GM12878 (cell line): Measurements from ENCODE around the gene OR6M1. TPM values are rescaled to one million over a fixed set of nuclear protein-coding genes. Genes with fewer than 3 reads are reported as not detected.

Experiments used
- ATAC-seq: fragments of 200-7000 bp; cut with Tn5 transposase; 3 replicates; pipeline ENCODE4 v1.9.1; 2020; ENCODE audit warnings: mild to moderate bottlenecking, moderate library complexity
- BruUV-seq: library from RNA; stranded (reverse); fragments of 400-500 nt; replicated peaks from 2 replicates; lab custom pipeline; 2021; lab: Mats Ljungman, UMichigan
- CTCF ChIA-PET: fragments of 300-600 bp; sonication (Branson Sonifier 250); formaldehyde crosslinking; extraction: SDS; loops from one replicate; lab custom pipeline; 2021; ENCODE audit warnings: inconsistent platforms; lab: Yijun Ruan, JAX
- POLR2A ChIA-PET: fragments of 350-600 bp; formaldehyde crosslinking; extraction: SDS; loops from one replicate; lab custom pipeline; 2021; ENCODE audit warnings: inconsistent platforms; lab: Charles Lee
- RAD21 ChIA-PET: fragments of 300-600 bp; sonication (Branson Sonifier 250); formaldehyde crosslinking; loops from one replicate; lab custom pipeline; 2023; ENCODE audit warnings: antibody characterized with exemption; ENCODE audit not compliant: unreplicated experiment; lab: Charles Lee
- SMC1A ChIA-PET: fragments of 300-600 bp; sonication (Branson Sonifier 250); formaldehyde crosslinking; loops from one replicate; lab custom pipeline; 2023; ENCODE audit not compliant: unreplicated experiment, uncharacterized antibody; lab: Charles Lee
- DNase-seq: peaks from one replicate; pipeline ENCODE4 v3.0.0-alpha.2; 2011; ENCODE audit warnings: low read depth, low spot score
- FAIRE-seq: peaks from 3 replicates; lab custom pipeline; 2011; peaks lifted over from hg19 to GRCh38; lab: Jason Lieb, UNC
- H2AFZ ChIP-seq: 2 replicates; pipeline ENCODE4 v1.6.0; 2011; ENCODE audit warnings: low read depth, low read length, control low read depth; ENCODE audit not compliant: control insufficient read depth
- H3K27ac ChIP-seq: 2 replicates; pipeline ENCODE4 v1.5.1; 2011; ENCODE audit warnings: control low read depth; ENCODE audit not compliant: control insufficient read depth, insufficient read depth
- H3K27me3 ChIP-seq, 2 experiments: replicated peaks in 1 of 2; 2 replicates each; pipeline versions ENCODE4 v1.6.0 to v1.6.1; 2011; ENCODE audit warnings: low read length in 1 of 2; ENCODE audit not compliant: control insufficient read depth in 2 of 2, insufficient read depth in 2 of 2
- H3K36me3 ChIP-seq, 2 experiments: 2 replicates each; pipeline ENCODE4 v1.5.1; 2011; ENCODE audit warnings: low read length in 1 of 2; ENCODE audit not compliant: control insufficient read depth in 2 of 2, insufficient read depth in 2 of 2
- H3K4me1 ChIP-seq: 2 replicates; pipeline ENCODE4 v1.6.1; 2011; ENCODE audit warnings: mild to moderate bottlenecking, low read length, moderate library complexity, mixed read lengths; ENCODE audit not compliant: control insufficient read depth, insufficient read depth
- H3K4me2 ChIP-seq: 2 replicates; pipeline ENCODE4 v1.6.0; 2011; ENCODE audit warnings: control low read depth; ENCODE audit not compliant: control insufficient read depth, insufficient read depth
- H3K4me3 ChIP-seq: fragments of 200-600 bp; sonication (generic); 2 replicates; pipeline ENCODE4 v1.5.1; 2016
- H3K79me2 ChIP-seq: 2 replicates; pipeline ENCODE4 v1.6.0; 2011; ENCODE audit warnings: low read length; ENCODE audit not compliant: control insufficient read depth, insufficient read depth
- H3K9ac ChIP-seq: 2 replicates; pipeline ENCODE4 v1.8.0; 2011; ENCODE audit warnings: low read length, control low read depth, mixed read lengths; ENCODE audit not compliant: control insufficient read depth, insufficient read depth
- H3K9me3 ChIP-seq: replicated peaks from 3 replicates; pipeline ENCODE4 v1.5.1; 2011; ENCODE audit warnings: mild to moderate bottlenecking, low read length; ENCODE audit not compliant: control insufficient read depth, insufficient read depth
- H4K20me1 ChIP-seq: 2 replicates; pipeline ENCODE4 v1.6.0; 2011; ENCODE audit not compliant: control insufficient read depth, insufficient read depth
- EGR1 ChIP-seq, 2 experiments: IDR thresholded peaks; 1 replicate in 1 of 2; 2 replicates in 1 of 2; pipeline ENCODE4 v1.6.1; 2011 to 2012; ENCODE audit warnings: low read depth in 2 of 2, low read length in 2 of 2, borderline replicate concordance in 1 of 2, mild to moderate bottlenecking in 1 of 2, moderate library complexity in 1 of 2
- HDAC6 ChIP-seq: fragments of 200-600 bp; sonication (generic); IDR thresholded peaks from one replicate; pipeline ENCODE4 v1.8.0; 2017; ENCODE audit warnings: antibody characterized with exemption; ENCODE audit not compliant: unreplicated experiment
- JUND ChIP-seq: IDR thresholded peaks from 2 replicates; pipeline ENCODE4 v1.6.1; 2012; ENCODE audit warnings: low read depth, mild to moderate bottlenecking, low read length, improper control_type of control experiment, moderate library complexity
- KDM1A ChIP-seq: fragments of 200-600 bp; sonication (generic); IDR thresholded peaks from 2 replicates; pipeline ENCODE4 v1.6.1; 2016; ENCODE audit warnings: borderline replicate concordance
- MYC ChIP-seq: IDR thresholded peaks from 2 replicates; pipeline ENCODE4 v1.6.1; 2011; ENCODE audit warnings: mild to moderate bottlenecking, low read length, moderate library complexity, inconsistent platforms; ENCODE audit not compliant: insufficient read depth, insufficient replicate concordance, insufficient read length, severe bottlenecking
- ZNF207 ChIP-seq: fragments of 450-650 bp; IDR thresholded peaks from 2 replicates; pipeline ENCODE4 v1.6.1; 2014; ENCODE audit warnings: antibody characterized with exemption, mild to moderate bottlenecking, borderline replicate concordance
- ZNF622 ChIP-seq: fragments of 450-650 bp; IDR thresholded peaks from 2 replicates; pipeline ENCODE4 v1.6.1; 2017; ENCODE audit warnings: mild to moderate bottlenecking, inconsistent platforms
- WGBS: methylation state at CpG from one replicate; pipeline ENCODE4 v1.1.6; 2016; ENCODE audit warnings: low lambda C conversion rate; ENCODE audit not compliant: insufficient replicate concordance, insufficient coverage; ENCODE audit errors: missing lambda C conversion rate; 5-methylcytosine and 5-hydroxymethylcytosine counted together
- in situ Hi-C: fragments of 300-500 bp; cut with MboI; formaldehyde crosslinking; loops from 9 replicates; pipeline ENCODE4 v1.14.3; 2018; ENCODE audit warnings: mixed read lengths
- intact Hi-C: fragments of 100-400 bp; cut with micrococcal nuclease; formaldehyde crosslinking; loops from one replicate; pipeline ENCODE4 v1.14.2; 2022; ENCODE audit not compliant: unreplicated experiment
- polyA plus RNA-seq, 11 experiments: library from polyadenylated mRNA; depleted of rRNA in 4 of 11; unstranded in 6 of 11; stranded (reverse) in 5 of 11; fragments of >200 nt; fragmentation: Nextera tagmentation in 4 of 11; fragmentation: Illumina TruSeq in 1 of 11; extraction: Ambion mirVana in 4 of 11; extraction: Trizol in 1 of 11; gene quantifications; 1 replicate in 1 of 11; 2 replicates in 10 of 11; pipeline versions ENCODE4 v1.2.1 to v1.2.3, GENCODE V29; 2011 to 2016; ENCODE audit warnings: inconsistent platforms in 2 of 11, missing spikeins in 2 of 11, low read depth in 1 of 11
- total RNA-seq, 4 experiments: library from RNA; depleted of rRNA in 3 of 4; stranded (reverse); fragments of >200 nt in 3 of 4; fragmentation: Illumina TruSeq in 1 of 4; extraction: Trizol in 1 of 4; gene quantifications; 2 replicates each; pipeline versions ENCODE4 v1.2.1 to v1.2.3, GENCODE V29; 2013 to 2021
- TF ChIP-seq, protein P1 (sequence below): IDR thresholded peaks from 2 replicates; pipeline ENCODE4 v1.6.1; 2012; ENCODE audit warnings: low read depth, low read length, improper control_type of control experiment
- TF ChIP-seq, protein P2 (sequence below): fragments of 450-650 bp; IDR thresholded peaks from 2 replicates; pipeline ENCODE4 v1.6.1; 2017; ENCODE audit warnings: mild to moderate bottlenecking
- TF ChIP-seq, protein P3 (sequence below): fragments of 450-650 bp; formaldehyde crosslinking; IDR thresholded peaks from 2 replicates; pipeline ENCODE4 v1.4.0; 2020; ENCODE audit warnings: mild to moderate bottlenecking, moderate library complexity

OR6M1 gene
- total and polyA plus RNA-seq, 10 of the 15 experiments (the other 5 are each of a cell fraction or from before 2014, with no cell fraction given), result not detected

DNA sequence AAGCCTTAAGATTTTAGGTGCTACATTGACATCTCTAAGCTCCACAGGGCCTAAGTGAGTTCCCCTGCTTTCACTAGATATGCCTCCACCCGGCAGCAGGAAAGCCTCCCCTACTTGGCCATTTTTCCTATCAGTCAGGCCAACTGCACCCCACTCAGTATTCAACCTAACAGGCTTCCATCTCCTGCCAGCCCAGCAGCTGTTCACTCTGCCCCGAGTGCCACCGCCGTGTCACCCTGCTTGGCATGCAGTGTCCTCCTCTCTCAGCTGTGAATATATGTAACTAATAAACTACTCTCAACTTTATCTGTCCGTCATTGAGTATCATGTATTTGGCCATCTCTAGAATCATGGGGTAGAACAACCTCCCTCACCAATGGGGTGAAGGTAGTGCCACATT lies 9.0 kb upstream of the OR6M1 start (continued):
- TF ChIP-seq, protein P1, sequence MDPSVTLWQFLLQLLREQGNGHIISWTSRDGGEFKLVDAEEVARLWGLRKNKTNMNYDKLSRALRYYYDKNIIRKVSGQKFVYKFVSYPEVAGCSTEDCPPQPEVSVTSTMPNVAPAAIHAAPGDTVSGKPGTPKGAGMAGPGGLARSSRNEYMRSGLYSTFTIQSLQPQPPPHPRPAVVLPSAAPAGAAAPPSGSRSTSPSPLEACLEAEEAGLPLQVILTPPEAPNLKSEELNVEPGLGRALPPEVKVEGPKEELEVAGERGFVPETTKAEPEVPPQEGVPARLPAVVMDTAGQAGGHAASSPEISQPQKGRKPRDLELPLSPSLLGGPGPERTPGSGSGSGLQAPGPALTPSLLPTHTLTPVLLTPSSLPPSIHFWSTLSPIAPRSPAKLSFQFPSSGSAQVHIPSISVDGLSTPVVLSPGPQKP, result no peak
- no peak for TF ChIP-seq JUND
- TF ChIP-seq, protein P2, sequence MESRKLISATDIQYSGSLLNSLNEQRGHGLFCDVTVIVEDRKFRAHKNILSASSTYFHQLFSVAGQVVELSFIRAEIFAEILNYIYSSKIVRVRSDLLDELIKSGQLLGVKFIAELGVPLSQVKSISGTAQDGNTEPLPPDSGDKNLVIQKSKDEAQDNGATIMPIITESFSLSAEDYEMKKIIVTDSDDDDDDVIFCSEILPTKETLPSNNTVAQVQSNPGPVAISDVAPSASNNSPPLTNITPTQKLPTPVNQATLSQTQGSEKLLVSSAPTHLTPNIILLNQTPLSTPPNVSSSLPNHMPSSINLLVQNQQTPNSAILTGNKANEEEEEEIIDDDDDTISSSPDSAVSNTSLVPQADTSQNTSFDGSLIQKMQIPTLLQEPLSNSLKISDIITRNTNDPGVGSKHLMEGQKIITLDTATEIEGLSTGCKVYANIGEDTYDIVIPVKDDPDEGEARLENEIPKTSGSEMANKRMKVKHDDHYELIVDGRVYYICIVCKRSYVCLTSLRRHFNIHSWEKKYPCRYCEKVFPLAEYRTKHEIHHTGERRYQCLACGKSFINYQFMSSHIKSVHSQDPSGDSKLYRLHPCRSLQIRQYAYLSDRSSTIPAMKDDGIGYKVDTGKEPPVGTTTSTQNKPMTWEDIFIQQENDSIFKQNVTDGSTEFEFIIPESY, result no peak
- TF ChIP-seq ZNF622, result no peak
- no peak for TF ChIP-seq ZNF207
- no peak for TF ChIP-seq HDAC6
- TF ChIP-seq MYC, result no peak

DNA sequence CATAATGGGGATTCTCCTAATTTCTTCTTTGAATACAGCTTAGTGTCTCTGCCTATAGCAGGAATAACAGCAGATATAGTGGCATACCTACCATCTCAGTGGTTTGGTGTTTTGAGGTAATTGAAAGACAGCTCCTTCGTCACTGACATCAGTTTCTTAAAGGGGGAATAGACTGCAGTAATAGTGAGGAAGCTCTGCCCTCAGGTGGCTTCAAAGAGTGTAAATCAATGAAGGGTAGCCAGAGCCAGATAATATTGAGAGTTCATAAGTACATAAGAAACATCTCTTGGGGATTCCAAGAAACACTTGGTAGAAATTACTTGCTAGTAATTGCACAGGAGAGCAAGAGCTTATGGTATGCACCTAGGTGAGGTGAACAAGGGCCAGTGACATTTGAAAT lies 4.4 kb downstream of the OR6M1 start:
- Histone ChIP-seq H3K27ac (no peak overlapping the region), H3K79me2 (no peaks in the 10 kb centered on the region), H4K20me1 (no peaks in the 10 kb centered on the region), H3K9ac (no peak overlapping the region), H3K4me1 (no peaks in the 10 kb centered on the region), H3K4me2 (no peak overlapping the region), H3K4me3 (no peak overlapping the region), H3K36me3 (no peaks in the 10 kb centered on the region), H3K9me3 (no peaks in the 10 kb centered on the region), H3K27me3 (no peaks in the 10 kb centered on the region), H2AFZ (no peak overlapping the region)
- in situ Hi-C loops, result no loop called here
- TF ChIP-seq KDM1A, result no peak
- TF ChIP-seq, protein P3, sequence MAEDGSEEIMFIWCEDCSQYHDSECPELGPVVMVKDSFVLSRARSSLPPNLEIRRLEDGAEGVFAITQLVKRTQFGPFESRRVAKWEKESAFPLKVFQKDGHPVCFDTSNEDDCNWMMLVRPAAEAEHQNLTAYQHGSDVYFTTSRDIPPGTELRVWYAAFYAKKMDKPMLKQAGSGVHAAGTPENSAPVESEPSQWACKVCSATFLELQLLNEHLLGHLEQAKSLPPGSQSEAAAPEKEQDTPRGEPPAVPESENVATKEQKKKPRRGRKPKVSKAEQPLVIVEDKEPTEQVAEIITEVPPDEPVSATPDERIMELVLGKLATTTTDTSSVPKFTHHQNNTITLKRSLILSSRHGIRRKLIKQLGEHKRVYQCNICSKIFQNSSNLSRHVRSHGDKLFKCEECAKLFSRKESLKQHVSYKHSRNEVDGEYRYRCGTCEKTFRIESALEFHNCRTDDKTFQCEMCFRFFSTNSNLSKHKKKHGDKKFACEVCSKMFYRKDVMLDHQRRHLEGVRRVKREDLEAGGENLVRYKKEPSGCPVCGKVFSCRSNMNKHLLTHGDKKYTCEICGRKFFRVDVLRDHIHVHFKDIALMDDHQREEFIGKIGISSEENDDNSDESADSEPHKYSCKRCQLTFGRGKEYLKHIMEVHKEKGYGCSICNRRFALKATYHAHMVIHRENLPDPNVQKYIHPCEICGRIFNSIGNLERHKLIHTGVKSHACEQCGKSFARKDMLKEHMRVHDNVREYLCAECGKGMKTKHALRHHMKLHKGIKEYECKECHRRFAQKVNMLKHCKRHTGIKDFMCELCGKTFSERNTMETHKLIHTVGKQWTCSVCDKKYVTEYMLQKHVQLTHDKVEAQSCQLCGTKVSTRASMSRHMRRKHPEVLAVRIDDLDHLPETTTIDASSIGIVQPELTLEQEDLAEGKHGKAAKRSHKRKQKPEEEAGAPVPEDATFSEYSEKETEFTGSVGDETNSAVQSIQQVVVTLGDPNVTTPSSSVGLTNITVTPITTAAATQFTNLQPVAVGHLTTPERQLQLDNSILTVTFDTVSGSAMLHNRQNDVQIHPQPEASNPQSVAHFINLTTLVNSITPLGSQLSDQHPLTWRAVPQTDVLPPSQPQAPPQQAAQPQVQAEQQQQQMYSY (CRISPR knock-in tag), result no peak
- no peak for TF ChIP-seq EGR1 (IDR thresholded peaks at IDR 0.05; ENCODE audit: borderline replicate concordance in 1 of 2, low read depth in 2 of 2, low read length in 2 of 2)
- intact Hi-C loops, result no loop called here
- no TSS peak for BruUV-seq
- FAIRE-seq (no peak), DNase-seq (no peak), ATAC-seq (no peak)
- ChIA-PET CTCF (no interaction called here), RAD21 (no interaction called here), SMC1A (no interaction called here), POLR2A (no interaction called here)
- WGBS, result 0% methylated on average over 1 of the region's 1 CpG
